GM12878 (cell line): Measurements from ENCODE around the gene CGA. TPM values are rescaled to one million over a fixed set of nuclear protein-coding genes. Genes with fewer than 3 reads are reported as not detected.

Experiments used
- ATAC-seq: fragments of 200-7000 bp; cut with Tn5 transposase; 3 replicates; pipeline ENCODE4 v1.9.1; 2020; ENCODE audit warnings: mild to moderate bottlenecking, moderate library complexity
- BruUV-seq: library from RNA; stranded (reverse); fragments of 400-500 nt; replicated peaks from 2 replicates; lab custom pipeline; 2021; lab: Mats Ljungman, UMichigan
- CTCF ChIA-PET: fragments of 300-600 bp; sonication (Branson Sonifier 250); formaldehyde crosslinking; extraction: SDS; loops from one replicate; lab custom pipeline; 2021; ENCODE audit warnings: inconsistent platforms; lab: Yijun Ruan, JAX
- POLR2A ChIA-PET: fragments of 350-600 bp; formaldehyde crosslinking; extraction: SDS; loops from one replicate; lab custom pipeline; 2021; ENCODE audit warnings: inconsistent platforms; lab: Charles Lee
- RAD21 ChIA-PET: fragments of 300-600 bp; sonication (Branson Sonifier 250); formaldehyde crosslinking; loops from one replicate; lab custom pipeline; 2023; ENCODE audit warnings: antibody characterized with exemption; ENCODE audit not compliant: unreplicated experiment; lab: Charles Lee
- SMC1A ChIA-PET: fragments of 300-600 bp; sonication (Branson Sonifier 250); formaldehyde crosslinking; loops from one replicate; lab custom pipeline; 2023; ENCODE audit not compliant: unreplicated experiment, uncharacterized antibody; lab: Charles Lee
- DNase-seq: peaks from one replicate; pipeline ENCODE4 v3.0.0-alpha.2; 2011; ENCODE audit warnings: low read depth, low spot score
- FAIRE-seq: peaks from 3 replicates; lab custom pipeline; 2011; peaks lifted over from hg19 to GRCh38; lab: Jason Lieb, UNC
- H2AFZ ChIP-seq: 2 replicates; pipeline ENCODE4 v1.6.0; 2011; ENCODE audit warnings: low read depth, low read length, control low read depth; ENCODE audit not compliant: control insufficient read depth
- H3K27ac ChIP-seq: 2 replicates; pipeline ENCODE4 v1.5.1; 2011; ENCODE audit warnings: control low read depth; ENCODE audit not compliant: control insufficient read depth, insufficient read depth
- H3K27me3 ChIP-seq, 2 experiments: replicated peaks in 1 of 2; 2 replicates each; pipeline versions ENCODE4 v1.6.0 to v1.6.1; 2011; ENCODE audit warnings: low read length in 1 of 2; ENCODE audit not compliant: control insufficient read depth in 2 of 2, insufficient read depth in 2 of 2
- H3K36me3 ChIP-seq, 2 experiments: 2 replicates each; pipeline ENCODE4 v1.5.1; 2011; ENCODE audit warnings: low read length in 1 of 2; ENCODE audit not compliant: control insufficient read depth in 2 of 2, insufficient read depth in 2 of 2
- H3K4me1 ChIP-seq: 2 replicates; pipeline ENCODE4 v1.6.1; 2011; ENCODE audit warnings: mild to moderate bottlenecking, low read length, moderate library complexity, mixed read lengths; ENCODE audit not compliant: control insufficient read depth, insufficient read depth
- H3K4me2 ChIP-seq: 2 replicates; pipeline ENCODE4 v1.6.0; 2011; ENCODE audit warnings: control low read depth; ENCODE audit not compliant: control insufficient read depth, insufficient read depth
- H3K4me3 ChIP-seq: fragments of 200-600 bp; sonication (generic); 2 replicates; pipeline ENCODE4 v1.5.1; 2016
- H3K79me2 ChIP-seq: 2 replicates; pipeline ENCODE4 v1.6.0; 2011; ENCODE audit warnings: low read length; ENCODE audit not compliant: control insufficient read depth, insufficient read depth
- H3K9ac ChIP-seq: 2 replicates; pipeline ENCODE4 v1.8.0; 2011; ENCODE audit warnings: low read length, control low read depth, mixed read lengths; ENCODE audit not compliant: control insufficient read depth, insufficient read depth
- H3K9me3 ChIP-seq: replicated peaks from 3 replicates; pipeline ENCODE4 v1.5.1; 2011; ENCODE audit warnings: mild to moderate bottlenecking, low read length; ENCODE audit not compliant: control insufficient read depth, insufficient read depth
- H4K20me1 ChIP-seq: 2 replicates; pipeline ENCODE4 v1.6.0; 2011; ENCODE audit not compliant: control insufficient read depth, insufficient read depth
- EGR1 ChIP-seq, 2 experiments: IDR thresholded peaks; 1 replicate in 1 of 2; 2 replicates in 1 of 2; pipeline ENCODE4 v1.6.1; 2011 to 2012; ENCODE audit warnings: low read depth in 2 of 2, low read length in 2 of 2, borderline replicate concordance in 1 of 2, mild to moderate bottlenecking in 1 of 2, moderate library complexity in 1 of 2
- FOXM1 ChIP-seq: IDR thresholded peaks from 2 replicates; pipeline ENCODE4 v1.6.1; 2012; ENCODE audit warnings: low read depth, mild to moderate bottlenecking, inconsistent platforms, low read length, moderate library complexity
- GATAD2B ChIP-seq: fragments of 450-650 bp; conservative IDR thresholded peaks from 2 replicates; pipeline ENCODE4 v1.6.1; 2017; ENCODE audit warnings: low read depth, mild to moderate bottlenecking, moderate library complexity
- MEF2A ChIP-seq: IDR thresholded peaks from 2 replicates; pipeline ENCODE4 v1.6.1; 2011; ENCODE audit warnings: low read depth, mild to moderate bottlenecking, low read length, moderate library complexity; ENCODE audit not compliant: insufficient read depth
- NR2C1 ChIP-seq: fragments of 450-650 bp; IDR thresholded peaks from 2 replicates; pipeline ENCODE4 v1.6.1; 2017; ENCODE audit warnings: antibody characterized with exemption, mild to moderate bottlenecking, moderate library complexity
- PML ChIP-seq: IDR thresholded peaks from 2 replicates; pipeline ENCODE4 v1.6.1; 2012; ENCODE audit warnings: low read length, inconsistent platforms
- POLR2AphosphoS5 ChIP-seq: IDR thresholded peaks from 2 replicates; pipeline ENCODE4 v1.6.1; 2011; ENCODE audit warnings: mild to moderate bottlenecking, low read length, inconsistent platforms
- RELB ChIP-seq: fragments of 450-650 bp; IDR thresholded peaks from 2 replicates; pipeline ENCODE4 v1.6.1; 2017; ENCODE audit warnings: low read depth, mild to moderate bottlenecking, moderate library complexity
- SREBF2 ChIP-seq: IDR thresholded peaks from 2 replicates; pipeline ENCODE4 v1.6.1; 2012; ENCODE audit warnings: mild to moderate bottlenecking, low read length
- TAF1 ChIP-seq: IDR thresholded peaks from 2 replicates; pipeline ENCODE4 v1.6.1; 2011; ENCODE audit warnings: mild to moderate bottlenecking, low read depth, low read length, borderline replicate concordance
- TCF3 ChIP-seq: IDR thresholded peaks from 2 replicates; pipeline ENCODE4 v1.6.1; 2012; ENCODE audit warnings: low read depth, mild to moderate bottlenecking, low read length, borderline replicate concordance; ENCODE audit not compliant: insufficient read depth
- ZBTB40 ChIP-seq: fragments of 450-650 bp; IDR thresholded peaks from 2 replicates; pipeline ENCODE4 v1.6.1; 2016; ENCODE audit warnings: mild to moderate bottlenecking, moderate library complexity, borderline replicate concordance
- WGBS: methylation state at CpG from one replicate; pipeline ENCODE4 v1.1.6; 2016; ENCODE audit warnings: low lambda C conversion rate; ENCODE audit not compliant: insufficient replicate concordance, insufficient coverage; ENCODE audit errors: missing lambda C conversion rate; 5-methylcytosine and 5-hydroxymethylcytosine counted together
- in situ Hi-C: fragments of 300-500 bp; cut with MboI; formaldehyde crosslinking; loops from 9 replicates; pipeline ENCODE4 v1.14.3; 2018; ENCODE audit warnings: mixed read lengths
- intact Hi-C: fragments of 100-400 bp; cut with micrococcal nuclease; formaldehyde crosslinking; loops from one replicate; pipeline ENCODE4 v1.14.2; 2022; ENCODE audit not compliant: unreplicated experiment
- polyA plus RNA-seq, 11 experiments: library from polyadenylated mRNA; depleted of rRNA in 4 of 11; unstranded in 6 of 11; stranded (reverse) in 5 of 11; fragments of >200 nt; fragmentation: Nextera tagmentation in 4 of 11; fragmentation: Illumina TruSeq in 1 of 11; extraction: Ambion mirVana in 4 of 11; extraction: Trizol in 1 of 11; gene quantifications; 1 replicate in 1 of 11; 2 replicates in 10 of 11; pipeline versions ENCODE4 v1.2.1 to v1.2.3, GENCODE V29; 2011 to 2016; ENCODE audit warnings: inconsistent platforms in 2 of 11, missing spikeins in 2 of 11, low read depth in 1 of 11
- total RNA-seq, 4 experiments: library from RNA; depleted of rRNA in 3 of 4; stranded (reverse); fragments of >200 nt in 3 of 4; fragmentation: Illumina TruSeq in 1 of 4; extraction: Trizol in 1 of 4; gene quantifications; 2 replicates each; pipeline versions ENCODE4 v1.2.1 to v1.2.3, GENCODE V29; 2013 to 2021
- TF ChIP-seq, protein P1 (sequence below): IDR thresholded peaks from 2 replicates; pipeline ENCODE4 v1.6.1; 2012; ENCODE audit warnings: low read depth, low read length, improper control_type of control experiment
- TF ChIP-seq, protein P2 (sequence below): fragments of 450-650 bp; IDR thresholded peaks from 2 replicates; pipeline ENCODE4 v1.6.1; 2017; ENCODE audit warnings: borderline replicate concordance

CGA gene
- total and polyA plus RNA-seq, 10 of the 15 experiments (the other 5 are each of a cell fraction or from before 2014, with no cell fraction given) = 0.10 to 0.27 (median 0.12) TPM; not detected in 6

DNA sequence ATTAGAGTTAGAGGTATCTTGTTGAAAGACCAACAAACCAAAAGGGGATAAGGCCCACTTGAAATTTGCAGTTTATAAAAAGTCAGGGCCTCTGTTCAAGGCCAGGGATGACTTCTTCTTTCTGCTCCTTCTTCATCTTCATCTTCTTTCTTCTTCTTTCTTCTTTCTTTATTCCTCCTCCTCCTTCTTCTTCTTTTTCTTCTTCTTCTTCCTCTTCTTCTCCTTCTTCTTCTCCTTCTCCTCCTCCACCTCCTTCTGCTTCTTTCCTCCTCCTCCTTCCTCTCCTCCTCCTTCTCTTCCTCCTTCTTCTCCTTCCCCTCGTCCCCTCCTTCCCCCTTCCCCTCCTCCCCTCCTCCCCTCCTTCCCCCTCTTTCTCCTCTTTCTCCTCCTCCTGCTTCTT, 42.1 kb upstream of the CGA start:
- in situ Hi-C loops = loop anchor here (5.0 kb wide), 1 partner anchor 255 kb away; no protein-coding TSS in a partner anchor
- SMC1A ChIA-PET = interaction anchor here (0.9 to 1.1 kb wide), 2 partner anchors 16 to 695 kb away, joined by 3 to 4 read pairs; no protein-coding TSS in a partner anchor
- Histone ChIP-seq H3K4me2 (no peak overlapping the region), H3K4me1 (no peaks in the 10 kb centered on the region), H3K27ac (no peak overlapping the region), H3K36me3 (no peaks in the 10 kb centered on the region), H3K27me3 (no peaks in the 10 kb centered on the region), H3K9ac (no peak overlapping the region), H2AFZ (no peak overlapping the region), H3K79me2 (no peaks in the 10 kb centered on the region), H4K20me1 (no peaks in the 10 kb centered on the region), H3K4me3 (no peak overlapping the region), H3K9me3 (no peaks in the 10 kb centered on the region)
- WGBS = no CpG with 5 or more reads among the region's 1 CpG
- FAIRE-seq = no peak
- CTCF ChIA-PET = interaction anchor here (0.7 to 4.7 kb wide), 5 partner anchors 16 to 257 kb away, joined by 4 to 22 read pairs (median 4); partner anchors contain the start of gene ZNF292
- no TSS peak for BruUV-seq
- no peak for DNase-seq
- intact Hi-C loops = loop anchor here (5.0 kb wide), 1 partner anchor 70 kb away; no protein-coding TSS in a partner anchor
- no peak for ATAC-seq
- POLR2A ChIA-PET = no interaction called here
- RAD21 ChIA-PET = interaction anchor here (1.2 to 2.9 kb wide), 2 partner anchors 253 to 256 kb away, joined by 3 to 18 read pairs; no protein-coding TSS in a partner anchor
- TF ChIP-seq, protein P1, sequence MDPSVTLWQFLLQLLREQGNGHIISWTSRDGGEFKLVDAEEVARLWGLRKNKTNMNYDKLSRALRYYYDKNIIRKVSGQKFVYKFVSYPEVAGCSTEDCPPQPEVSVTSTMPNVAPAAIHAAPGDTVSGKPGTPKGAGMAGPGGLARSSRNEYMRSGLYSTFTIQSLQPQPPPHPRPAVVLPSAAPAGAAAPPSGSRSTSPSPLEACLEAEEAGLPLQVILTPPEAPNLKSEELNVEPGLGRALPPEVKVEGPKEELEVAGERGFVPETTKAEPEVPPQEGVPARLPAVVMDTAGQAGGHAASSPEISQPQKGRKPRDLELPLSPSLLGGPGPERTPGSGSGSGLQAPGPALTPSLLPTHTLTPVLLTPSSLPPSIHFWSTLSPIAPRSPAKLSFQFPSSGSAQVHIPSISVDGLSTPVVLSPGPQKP = no peak
- TF ChIP-seq TAF1 (no peak), TCF3 (no peak), NR2C1 (no peak), RELB (no peak), SREBF2 (no peak), FOXM1 (no peak), ZBTB40 (no peak), EGR1 (IDR thresholded peaks at IDR 0.05; ENCODE audit: borderline replicate concordance in 1 of 2, low read depth in 2 of 2, low read length in 2 of 2) (no peak), PML (no peak), MEF2A (no peak), GATAD2B (no peak), POLR2AphosphoS5 (no peak)
- TF ChIP-seq, protein P2, sequence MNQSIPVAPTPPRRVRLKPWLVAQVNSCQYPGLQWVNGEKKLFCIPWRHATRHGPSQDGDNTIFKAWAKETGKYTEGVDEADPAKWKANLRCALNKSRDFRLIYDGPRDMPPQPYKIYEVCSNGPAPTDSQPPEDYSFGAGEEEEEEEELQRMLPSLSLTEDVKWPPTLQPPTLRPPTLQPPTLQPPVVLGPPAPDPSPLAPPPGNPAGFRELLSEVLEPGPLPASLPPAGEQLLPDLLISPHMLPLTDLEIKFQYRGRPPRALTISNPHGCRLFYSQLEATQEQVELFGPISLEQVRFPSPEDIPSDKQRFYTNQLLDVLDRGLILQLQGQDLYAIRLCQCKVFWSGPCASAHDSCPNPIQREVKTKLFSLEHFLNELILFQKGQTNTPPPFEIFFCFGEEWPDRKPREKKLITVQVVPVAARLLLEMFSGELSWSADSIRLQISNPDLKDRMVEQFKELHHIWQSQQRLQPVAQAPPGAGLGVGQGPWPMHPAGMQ = no peak
